Neural progenitor cell (in vitro differentiated cells): ENCODE measurements around the gene DNAJC30.

Experiments
- CTCF ChIP-seq: fragments of 200-600 bp; sonication (generic); IDR thresholded peaks from 2 replicates; pipeline ENCODE4 v1.5.1; 2017; ENCODE audit warnings: antibody characterized with exemption, mild to moderate bottlenecking
- EZH2 ChIP-seq: fragments of 200-600 bp; sonication (generic); IDR thresholded peaks from 2 replicates; pipeline ENCODE4 v1.6.1; 2017; ENCODE audit warnings: antibody characterized with exemption, mild to moderate bottlenecking, moderate library complexity
- EZH2phosphoT487 ChIP-seq: fragments of 200-600 bp; sonication (generic); IDR thresholded peaks from 2 replicates; pipeline ENCODE4 v1.6.1; 2017; ENCODE audit warnings: antibody characterized with exemption

- TF ChIP-seq EZH2phosphoT487 (no peak), CTCF (no peak), EZH2 (no peak)
Observed at GRCh38 chr7:73633323-73633722, 49.9 kb downstream of the DNAJC30 start.
